GM18498 (cell line): Measurements from ENCODE around the gene ACOT8.
"Not testable (repeated sequence)": the region's sequence is repeated elsewhere in the genome, so short reads cannot be mapped to it uniquely, and the experiment has no call there.

Experiments
- ATAC-seq: cut with Tn5 transposase; IDR thresholded peaks from one replicate; pipeline ENCODE4 v1.9.1; 2021; ENCODE audit warnings: mild to moderate bottlenecking, moderate library complexity; ENCODE audit not compliant: unreplicated experiment

Gene ACOT8

DNA sequence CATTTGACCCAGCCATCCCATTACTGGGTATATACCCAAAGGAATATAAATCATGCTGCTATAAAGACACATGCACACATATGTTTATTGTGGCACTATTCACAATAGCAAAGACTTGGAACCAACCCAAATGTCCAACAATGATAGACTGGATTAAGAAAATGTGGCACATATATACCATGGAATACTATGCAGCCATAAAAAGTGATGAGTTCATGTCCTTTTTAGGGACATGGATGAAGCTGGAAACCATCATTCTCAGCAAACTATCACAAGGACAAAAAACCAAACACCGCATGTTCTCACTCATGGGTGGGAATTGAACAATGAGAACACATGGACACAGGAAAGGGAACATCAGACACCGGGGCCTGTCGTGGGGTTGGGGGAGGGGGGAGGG is 59.2 kb downstream of the ACOT8 start:
- not testable (repeated sequence) for ATAC-seq

DNA sequence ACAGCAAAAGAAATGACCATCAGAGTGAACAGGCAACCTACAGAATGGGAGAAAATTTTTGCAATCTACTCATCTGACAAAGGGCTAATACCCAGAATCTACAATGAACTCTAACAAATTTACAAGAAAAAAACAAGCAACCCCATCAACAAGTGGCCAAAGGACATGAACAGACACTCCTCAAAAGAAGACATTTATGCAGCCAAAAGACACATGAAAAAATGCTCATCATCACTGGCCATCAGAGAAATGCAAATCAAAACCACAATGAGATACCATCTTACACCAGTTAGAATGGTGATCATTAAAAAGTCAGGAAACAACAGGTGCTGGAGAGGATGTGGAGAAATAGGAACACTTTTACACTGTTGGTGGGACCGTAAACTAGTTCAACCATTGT is 59.7 kb downstream of the ACOT8 start:
- not testable (repeated sequence) for ATAC-seq

DNA sequence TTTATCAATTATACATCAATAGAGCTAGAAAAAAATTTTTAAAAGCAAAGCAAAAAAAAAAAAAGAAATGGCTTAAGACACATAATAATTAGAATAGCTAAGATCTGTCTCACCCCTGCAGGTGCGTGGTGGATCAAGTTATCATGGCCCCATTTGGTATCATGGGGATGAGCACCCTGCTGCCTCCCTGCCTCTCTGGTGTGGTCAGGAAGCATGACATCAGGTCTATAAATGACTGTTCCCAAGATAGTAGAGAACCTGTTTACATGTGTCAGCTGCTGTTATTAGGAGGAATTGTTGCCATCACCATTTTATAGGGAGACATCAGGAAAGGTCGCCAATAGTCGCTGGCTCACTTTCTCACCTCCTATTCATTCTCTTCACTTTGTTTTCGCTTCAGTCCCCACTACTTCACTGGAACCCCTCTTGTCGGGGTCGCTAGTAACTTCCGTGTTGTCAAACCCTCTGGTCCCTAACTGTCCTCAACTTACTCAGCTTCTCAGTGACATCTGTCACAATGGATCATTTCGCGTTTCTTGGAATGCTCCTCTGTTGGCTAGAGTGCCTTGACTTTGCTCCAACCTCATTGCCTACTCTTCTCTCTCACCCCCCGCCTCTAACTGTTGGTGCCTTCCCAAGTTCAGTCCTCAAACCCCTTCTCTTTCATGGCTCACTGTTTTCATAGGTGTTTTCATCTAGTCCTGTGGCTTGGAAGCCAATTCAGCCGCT is 60.7 kb downstream of the ACOT8 start:
- ATAC-seq, result no peak

DNA sequence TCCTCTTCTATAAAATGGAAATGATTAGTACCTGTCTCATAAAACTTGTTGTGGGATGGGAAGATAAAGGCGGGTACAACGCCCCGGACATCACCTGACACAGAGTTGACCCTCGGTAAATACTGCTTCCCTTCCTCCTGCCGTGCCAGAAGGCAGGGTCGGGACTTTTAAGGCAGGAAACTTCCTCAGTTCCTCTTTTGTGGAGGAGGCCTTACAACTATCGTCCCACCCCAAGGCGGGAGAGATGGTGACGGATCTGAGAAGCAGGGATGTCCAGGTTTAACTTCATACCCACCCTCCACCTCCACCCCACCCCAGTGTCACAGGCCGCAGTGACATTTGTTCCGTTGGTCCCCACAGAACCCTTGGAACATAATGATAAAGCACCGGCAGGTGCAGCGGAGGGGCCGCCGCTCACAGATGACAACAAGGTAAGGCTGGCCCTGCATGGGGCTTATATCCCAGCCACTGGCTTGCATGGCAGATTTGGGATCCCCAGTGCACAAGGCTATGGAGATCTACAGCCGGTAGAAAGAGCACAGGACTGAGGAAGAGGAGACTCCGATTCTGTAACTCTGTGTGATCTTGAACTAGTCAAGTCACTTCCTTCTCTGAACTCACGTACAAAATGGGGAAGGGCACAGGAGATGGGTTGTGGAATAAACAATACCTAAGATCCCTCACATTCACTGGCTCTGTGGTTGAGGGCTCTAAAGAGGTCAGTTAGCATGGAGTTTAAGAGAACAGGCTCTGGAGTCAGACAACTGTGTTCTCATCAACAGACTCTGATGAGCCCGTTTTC is 64.7 kb downstream of the ACOT8 start:
- peak; percentile 14 for ATAC-seq
